ENCODE measurements around the gene SEC63. TPM values are rescaled to one million over a fixed set of nuclear protein-coding genes. Genes with fewer than 3 reads are reported as not detected.

Gene SEC63, protein sequence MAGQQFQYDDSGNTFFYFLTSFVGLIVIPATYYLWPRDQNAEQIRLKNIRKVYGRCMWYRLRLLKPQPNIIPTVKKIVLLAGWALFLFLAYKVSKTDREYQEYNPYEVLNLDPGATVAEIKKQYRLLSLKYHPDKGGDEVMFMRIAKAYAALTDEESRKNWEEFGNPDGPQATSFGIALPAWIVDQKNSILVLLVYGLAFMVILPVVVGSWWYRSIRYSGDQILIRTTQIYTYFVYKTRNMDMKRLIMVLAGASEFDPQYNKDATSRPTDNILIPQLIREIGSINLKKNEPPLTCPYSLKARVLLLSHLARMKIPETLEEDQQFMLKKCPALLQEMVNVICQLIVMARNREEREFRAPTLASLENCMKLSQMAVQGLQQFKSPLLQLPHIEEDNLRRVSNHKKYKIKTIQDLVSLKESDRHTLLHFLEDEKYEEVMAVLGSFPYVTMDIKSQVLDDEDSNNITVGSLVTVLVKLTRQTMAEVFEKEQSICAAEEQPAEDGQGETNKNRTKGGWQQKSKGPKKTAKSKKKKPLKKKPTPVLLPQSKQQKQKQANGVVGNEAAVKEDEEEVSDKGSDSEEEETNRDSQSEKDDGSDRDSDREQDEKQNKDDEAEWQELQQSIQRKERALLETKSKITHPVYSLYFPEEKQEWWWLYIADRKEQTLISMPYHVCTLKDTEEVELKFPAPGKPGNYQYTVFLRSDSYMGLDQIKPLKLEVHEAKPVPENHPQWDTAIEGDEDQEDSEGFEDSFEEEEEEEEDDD
- total RNA-seq (25.7 and 34.2 TPM in 2 replicates), polyA plus RNA-seq (51.8 and 82.7 TPM in 2 replicates), polyA minus RNA-seq (ENCODE audit: low replicate concordance) (1.4 and 1.5 TPM in 2 replicates)
- 71.8 and 109 TPM in 2 replicates for polyA plus RNA-seq (2012)

DNA sequence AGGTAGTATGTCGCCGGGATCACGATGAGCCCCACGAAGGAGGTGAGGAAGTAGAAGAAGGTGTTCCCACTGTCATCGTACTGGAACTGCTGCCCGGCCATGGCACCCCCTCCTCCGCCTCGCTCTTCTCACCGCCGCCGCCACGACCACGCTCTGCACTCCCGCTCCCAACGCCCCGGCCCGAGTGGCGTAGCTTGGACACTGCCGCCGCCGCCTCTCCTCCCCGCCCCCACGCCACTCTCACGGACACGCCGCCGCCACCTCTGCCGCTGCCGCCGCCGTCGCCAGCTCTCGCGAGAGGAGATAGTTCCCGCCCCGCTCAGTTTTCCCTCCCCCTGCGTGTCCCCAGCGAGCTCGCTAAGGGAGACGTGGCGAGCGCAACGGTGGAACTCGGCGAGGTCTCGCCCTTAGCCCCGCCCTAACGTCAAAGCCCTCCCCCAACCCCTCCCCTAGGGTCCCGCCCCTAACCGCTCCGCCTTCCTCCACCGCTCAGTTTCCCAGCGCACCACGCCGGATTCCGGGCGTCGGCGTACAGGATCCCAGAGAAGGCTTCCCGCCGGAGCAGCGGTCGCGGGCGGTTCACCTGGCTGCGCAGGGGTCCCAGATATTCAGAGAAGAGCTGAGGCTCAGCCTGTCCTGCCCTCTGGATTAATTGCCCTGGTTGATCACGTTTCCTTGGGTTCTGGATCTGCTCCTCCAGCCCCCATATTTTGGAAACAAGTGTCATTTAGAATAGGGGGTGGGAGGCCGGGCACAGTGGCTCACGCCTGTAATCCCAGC lies at the start of gene SEC63:
Gene SEC63, minus strand, starts transcription at position 300 of the 780 bp plus-strand sequence. Its CDS starts 199 bp downstream, at position 101.
- Histone ChIP-seq H4K20me1 (ENCODE audit: control insufficient read depth, extremely low read depth, insufficient read depth, low read length) (no peaks in the 10 kb centered on the region), H3K27me3 (ENCODE audit: control insufficient read depth, insufficient read depth, low read length) (no peaks in the 10 kb centered on the region), H3K36me3 (ENCODE audit: control insufficient read depth, insufficient read depth, low read length) (peaks cover 2% of the 10 kb centered on the region), H3K9me3 (ENCODE audit: control insufficient read depth, insufficient read depth, low read depth, low read length) (no peaks in the 10 kb centered on the region), H3K79me2 (ENCODE audit: control insufficient read depth, insufficient read depth, low read length) (peaks cover 40% of the 10 kb centered on the region), H2AFZ (ENCODE audit: low read length) (peak within 1 kb of the TSS; percentile 91), H3K4me3 (replicated peaks in 1 of 4; ENCODE audit: control extremely low read depth in 1 of 4, insufficient read depth in 1 of 4, low read depth in 3 of 4, low read length in 4 of 4) (peak within 1 kb of the TSS; percentile 60 to 98 (median 78)), H3K4me1 (ENCODE audit: control insufficient read depth, extremely low read depth, insufficient read depth, low read length) (no peaks in the 10 kb centered on the region), H3K4me2 (ENCODE audit: extremely low read depth, insufficient read depth, low read length) (peak within 1 kb of the TSS; percentile 81), H3K9ac (ENCODE audit: insufficient read depth, low read length) (peak within 1 kb of the TSS; percentile 97), H3K27ac (ENCODE audit: insufficient read depth, low read length) (peak within 1 kb of the TSS; percentile 86)
- peak; percentile 93 to 96 for DNase-seq (ENCODE audit: low read depth in 2 of 2)
- TF ChIP-seq, protein P1, sequence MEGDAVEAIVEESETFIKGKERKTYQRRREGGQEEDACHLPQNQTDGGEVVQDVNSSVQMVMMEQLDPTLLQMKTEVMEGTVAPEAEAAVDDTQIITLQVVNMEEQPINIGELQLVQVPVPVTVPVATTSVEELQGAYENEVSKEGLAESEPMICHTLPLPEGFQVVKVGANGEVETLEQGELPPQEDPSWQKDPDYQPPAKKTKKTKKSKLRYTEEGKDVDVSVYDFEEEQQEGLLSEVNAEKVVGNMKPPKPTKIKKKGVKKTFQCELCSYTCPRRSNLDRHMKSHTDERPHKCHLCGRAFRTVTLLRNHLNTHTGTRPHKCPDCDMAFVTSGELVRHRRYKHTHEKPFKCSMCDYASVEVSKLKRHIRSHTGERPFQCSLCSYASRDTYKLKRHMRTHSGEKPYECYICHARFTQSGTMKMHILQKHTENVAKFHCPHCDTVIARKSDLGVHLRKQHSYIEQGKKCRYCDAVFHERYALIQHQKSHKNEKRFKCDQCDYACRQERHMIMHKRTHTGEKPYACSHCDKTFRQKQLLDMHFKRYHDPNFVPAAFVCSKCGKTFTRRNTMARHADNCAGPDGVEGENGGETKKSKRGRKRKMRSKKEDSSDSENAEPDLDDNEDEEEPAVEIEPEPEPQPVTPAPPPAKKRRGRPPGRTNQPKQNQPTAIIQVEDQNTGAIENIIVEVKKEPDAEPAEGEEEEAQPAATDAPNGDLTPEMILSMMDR (conservative IDR thresholded peaks at IDR 0.05 in 1 of 2, IDR thresholded peaks at IDR 0.05 in 1 of 2; ENCODE audit: low read depth in 1 of 2, low read length in 2 of 2), result no peak
- TF ChIP-seq EZH2 (IDR thresholded peaks at IDR 0.05; ENCODE audit: low read length, missing control alignments), result no peak

DNA sequence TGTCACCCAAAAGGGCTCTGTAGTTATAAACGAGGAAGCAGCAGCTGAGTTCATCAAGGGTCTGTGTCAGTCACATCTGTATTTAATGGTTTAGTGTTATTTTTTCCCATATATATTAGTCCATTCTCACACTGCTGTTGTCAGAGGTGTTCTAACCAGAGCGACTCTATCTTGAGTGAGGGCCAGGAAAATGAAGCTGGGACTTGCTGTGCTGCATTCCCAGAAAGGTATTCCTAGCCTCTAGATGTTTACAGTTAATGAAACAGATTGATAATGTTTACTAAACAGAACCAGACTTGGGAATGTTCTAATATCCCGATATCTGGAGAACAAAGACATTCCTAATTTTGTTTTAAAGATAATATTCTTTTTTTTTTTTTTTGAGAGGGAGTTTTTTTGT lies 48.0 kb upstream of the SEC63 start:
- Histone ChIP-seq H3K27ac (ENCODE audit: insufficient read depth, low read length) (no peak overlapping the region), H3K4me1 (ENCODE audit: control insufficient read depth, extremely low read depth, insufficient read depth, low read length) (no peaks in the 10 kb centered on the region), H3K9ac (ENCODE audit: insufficient read depth, low read length) (no peak overlapping the region), H2AFZ (ENCODE audit: low read length) (no peak overlapping the region), H3K79me2 (ENCODE audit: control insufficient read depth, insufficient read depth, low read length) (no peaks in the 10 kb centered on the region), H3K27me3 (ENCODE audit: control insufficient read depth, insufficient read depth, low read length) (peaks cover 3% of the 10 kb centered on the region), H3K36me3 (ENCODE audit: control insufficient read depth, insufficient read depth, low read length) (no peaks in the 10 kb centered on the region), H4K20me1 (ENCODE audit: control insufficient read depth, extremely low read depth, insufficient read depth, low read length) (no peaks in the 10 kb centered on the region), H3K4me3 (replicated peaks in 1 of 4; ENCODE audit: control extremely low read depth in 1 of 4, insufficient read depth in 1 of 4, low read depth in 3 of 4, low read length in 4 of 4) (no peak overlapping the region), H3K4me2 (ENCODE audit: extremely low read depth, insufficient read depth, low read length) (no peak overlapping the region), H3K9me3 (ENCODE audit: control insufficient read depth, insufficient read depth, low read depth, low read length) (no peaks in the 10 kb centered on the region)
- DNase-seq (ENCODE audit: low read depth in 2 of 2), result no peak
- TF ChIP-seq, protein P1 (conservative IDR thresholded peaks at IDR 0.05 in 1 of 2, IDR thresholded peaks at IDR 0.05 in 1 of 2; ENCODE audit: low read depth in 1 of 2, low read length in 2 of 2), result no peak
- no peak for TF ChIP-seq EZH2 (IDR thresholded peaks at IDR 0.05; ENCODE audit: low read length, missing control alignments)

All from fibroblast of lung (primary cell).